GM21529 (cell line): Measurements from ENCODE around the gene CNTLN.
A peak's percentile ranks its signal among the peaks of the same experiment; 100 is the strongest.

Experiments used
- ATAC-seq: cut with Tn5 transposase; IDR thresholded peaks from one replicate; pipeline ENCODE4 v1.9.1; 2021; ENCODE audit not compliant: unreplicated experiment

The CNTLN gene, protein sequence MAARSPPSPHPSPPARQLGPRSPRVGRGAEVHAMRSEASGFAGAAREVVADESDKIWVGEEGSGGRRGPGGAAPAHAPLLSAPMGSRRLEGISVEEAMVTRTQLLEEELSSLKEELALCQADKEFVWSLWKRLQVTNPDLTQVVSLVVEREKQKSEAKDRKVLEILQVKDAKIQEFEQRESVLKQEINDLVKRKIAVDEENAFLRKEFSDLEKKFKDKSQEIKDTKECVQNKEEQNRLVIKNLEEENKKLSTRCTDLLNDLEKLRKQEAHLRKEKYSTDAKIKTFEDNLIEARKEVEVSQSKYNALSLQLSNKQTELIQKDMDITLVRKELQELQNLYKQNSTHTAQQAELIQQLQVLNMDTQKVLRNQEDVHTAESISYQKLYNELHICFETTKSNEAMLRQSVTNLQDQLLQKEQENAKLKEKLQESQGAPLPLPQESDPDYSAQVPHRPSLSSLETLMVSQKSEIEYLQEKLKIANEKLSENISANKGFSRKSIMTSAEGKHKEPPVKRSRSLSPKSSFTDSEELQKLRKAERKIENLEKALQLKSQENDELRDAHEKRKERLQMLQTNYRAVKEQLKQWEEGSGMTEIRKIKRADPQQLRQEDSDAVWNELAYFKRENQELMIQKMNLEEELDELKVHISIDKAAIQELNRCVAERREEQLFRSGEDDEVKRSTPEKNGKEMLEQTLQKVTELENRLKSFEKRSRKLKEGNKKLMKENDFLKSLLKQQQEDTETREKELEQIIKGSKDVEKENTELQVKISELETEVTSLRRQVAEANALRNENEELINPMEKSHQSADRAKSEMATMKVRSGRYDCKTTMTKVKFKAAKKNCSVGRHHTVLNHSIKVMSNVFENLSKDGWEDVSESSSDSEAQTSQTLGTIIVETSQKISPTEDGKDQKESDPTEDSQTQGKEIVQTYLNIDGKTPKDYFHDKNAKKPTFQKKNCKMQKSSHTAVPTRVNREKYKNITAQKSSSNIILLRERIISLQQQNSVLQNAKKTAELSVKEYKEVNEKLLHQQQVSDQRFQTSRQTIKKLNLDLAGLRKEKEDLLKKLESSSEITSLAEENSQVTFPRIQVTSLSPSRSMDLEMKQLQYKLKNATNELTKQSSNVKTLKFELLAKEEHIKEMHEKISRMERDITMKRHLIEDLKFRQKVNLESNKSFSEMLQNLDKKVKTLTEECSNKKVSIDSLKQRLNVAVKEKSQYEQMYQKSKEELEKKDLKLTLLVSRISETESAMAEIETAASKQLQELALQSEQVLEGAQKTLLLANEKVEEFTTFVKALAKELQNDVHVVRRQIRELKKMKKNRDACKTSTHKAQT (N-terminal part only)

DNA sequence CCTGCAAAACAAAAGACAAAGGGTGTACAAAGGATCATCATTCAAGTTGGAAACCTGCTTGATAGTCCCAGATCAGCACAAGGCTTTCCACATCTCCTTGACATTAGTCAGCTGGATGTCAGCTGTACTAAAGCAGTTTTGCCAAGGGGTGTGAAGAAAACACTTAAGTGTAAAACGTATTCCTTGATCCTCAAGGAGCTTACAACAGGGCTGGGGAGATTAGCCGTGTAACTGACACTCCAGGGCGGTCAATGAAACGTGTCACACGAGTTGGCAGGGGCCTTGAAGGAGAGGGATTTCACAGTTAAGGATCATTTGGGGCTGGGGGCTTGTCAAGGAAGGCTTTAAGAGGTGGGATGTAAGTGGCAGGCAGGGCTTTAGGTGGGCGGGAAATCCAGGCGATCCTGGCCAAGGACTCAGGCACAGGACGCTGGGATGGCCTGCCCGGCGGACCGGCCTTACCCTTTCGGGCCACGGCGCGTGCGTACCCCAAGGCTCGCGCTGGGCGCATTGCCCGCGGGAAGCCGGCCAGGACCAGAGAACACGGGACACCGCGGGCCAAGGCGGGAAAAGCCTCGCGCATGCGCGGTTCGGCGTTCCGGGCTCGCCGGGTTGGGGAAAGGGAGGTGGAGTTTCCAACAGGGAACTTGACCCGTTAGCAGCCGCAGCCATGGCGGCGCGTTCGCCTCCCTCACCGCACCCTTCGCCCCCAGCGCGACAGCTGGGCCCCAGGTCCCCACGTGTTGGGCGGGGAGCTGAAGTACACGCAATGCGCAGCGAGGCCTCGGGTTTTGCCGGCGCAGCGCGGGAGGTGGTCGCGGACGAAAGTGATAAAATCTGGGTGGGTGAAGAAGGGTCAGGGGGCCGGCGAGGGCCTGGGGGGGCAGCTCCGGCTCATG, at the start of gene CNTLN:
CNTLN (plus strand) TSS at position 645 of the 899 bp plus-strand sequence; CDS start at position 671, 26 bp downstream.
- peak; percentile 78 for ATAC-seq

- no peak for ATAC-seq
Measured at GRCh38 chr9:17088566-17088965, 46.3 kb upstream of the CNTLN start.

GRCh38 chr9:17090041-17090440, 44.8 kb upstream of the CNTLN start:
- ATAC-seq: no peak

DNA sequence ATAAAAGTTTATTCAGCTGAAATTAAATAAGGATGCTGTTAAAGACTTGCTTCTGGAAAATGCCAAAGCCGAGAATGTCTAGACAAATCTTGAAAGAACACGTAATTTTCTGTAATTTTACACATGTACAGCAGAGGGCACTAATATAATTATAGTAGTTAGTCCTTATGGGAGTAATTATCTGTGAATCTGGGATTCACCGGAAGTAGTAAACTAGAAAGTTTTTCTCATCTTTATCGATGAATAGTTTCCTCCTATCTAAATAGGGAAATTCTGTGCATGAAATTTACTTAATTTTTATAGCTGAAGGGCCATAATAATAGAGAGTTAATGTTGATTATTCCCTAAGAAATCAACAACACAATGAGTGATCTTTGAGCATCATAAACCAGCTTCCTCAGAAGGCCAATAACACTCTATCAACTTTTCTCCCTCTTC, 18.4 kb upstream of the CNTLN start:
- ATAC-seq: no peak

- ATAC-seq: no peak
Measured at GRCh38 chr9:17117372-17117771, 17.5 kb upstream of the CNTLN start.

DNA sequence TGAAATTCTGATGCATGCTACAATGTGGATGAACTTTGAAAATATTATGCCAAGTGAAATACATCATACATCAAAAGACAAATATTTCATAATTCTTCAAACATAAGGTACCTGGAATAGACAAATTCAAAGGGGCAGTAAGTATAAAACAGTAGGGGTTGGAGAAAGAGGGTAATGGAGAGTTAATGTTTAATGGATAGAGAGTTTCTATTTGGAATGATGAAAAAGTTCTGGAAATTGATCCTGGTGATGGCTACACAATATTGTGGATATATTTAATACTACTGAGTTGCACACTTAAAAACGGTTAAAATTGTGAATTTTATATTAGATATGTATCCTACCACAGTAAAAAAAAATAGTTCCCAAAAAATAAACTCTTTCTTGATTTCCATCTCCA, 14.6 kb upstream of the CNTLN start:
- ATAC-seq: no peak

DNA sequence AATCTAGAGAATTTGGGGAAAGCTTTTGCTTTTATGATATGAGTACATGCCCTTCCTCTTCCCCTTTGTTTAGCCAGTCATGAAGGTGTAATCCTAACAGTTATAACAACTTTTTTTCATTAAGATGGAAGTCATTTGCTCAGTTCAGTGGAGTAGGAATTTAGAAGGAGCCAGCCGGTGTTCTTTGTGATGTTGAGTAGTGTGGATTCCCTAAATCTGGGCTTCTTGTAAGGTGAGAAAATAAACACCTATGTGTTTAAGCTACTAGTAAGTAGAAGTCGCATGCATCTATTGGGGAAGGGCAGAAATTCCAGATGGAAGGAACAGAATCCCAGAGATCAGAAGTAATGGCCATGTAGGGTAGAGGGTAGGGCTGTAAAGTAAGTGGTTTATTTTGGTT, 13.6 kb upstream of the CNTLN start:
- ATAC-seq: no peak

DNA sequence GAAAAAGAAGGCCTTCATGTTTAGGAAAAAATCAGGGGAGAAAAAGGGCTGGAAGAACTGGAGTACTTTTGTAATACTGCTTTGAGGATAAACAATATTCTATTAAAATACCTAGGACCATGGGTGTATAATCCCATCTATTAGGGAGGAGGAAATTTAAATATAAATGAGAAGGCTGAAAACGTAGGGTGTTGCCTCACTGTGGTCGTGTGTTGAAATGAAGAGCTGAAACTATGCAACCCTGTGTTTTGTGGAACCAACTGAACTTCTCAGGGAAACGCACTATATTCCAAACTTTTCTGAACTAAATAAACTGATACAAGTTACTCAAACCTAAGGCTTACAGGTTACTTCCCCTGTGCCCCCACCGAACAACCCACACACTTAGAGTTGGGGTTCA, 4.5 kb upstream of the CNTLN start:
- ATAC-seq: no peak

- ATAC-seq: no peak
Measured at GRCh38 chr9:17130725-17131124, 4.1 kb upstream of the CNTLN start.

GRCh38 chr9:17131494-17131893, 3.3 kb upstream of the CNTLN start:
- no peak for ATAC-seq

DNA sequence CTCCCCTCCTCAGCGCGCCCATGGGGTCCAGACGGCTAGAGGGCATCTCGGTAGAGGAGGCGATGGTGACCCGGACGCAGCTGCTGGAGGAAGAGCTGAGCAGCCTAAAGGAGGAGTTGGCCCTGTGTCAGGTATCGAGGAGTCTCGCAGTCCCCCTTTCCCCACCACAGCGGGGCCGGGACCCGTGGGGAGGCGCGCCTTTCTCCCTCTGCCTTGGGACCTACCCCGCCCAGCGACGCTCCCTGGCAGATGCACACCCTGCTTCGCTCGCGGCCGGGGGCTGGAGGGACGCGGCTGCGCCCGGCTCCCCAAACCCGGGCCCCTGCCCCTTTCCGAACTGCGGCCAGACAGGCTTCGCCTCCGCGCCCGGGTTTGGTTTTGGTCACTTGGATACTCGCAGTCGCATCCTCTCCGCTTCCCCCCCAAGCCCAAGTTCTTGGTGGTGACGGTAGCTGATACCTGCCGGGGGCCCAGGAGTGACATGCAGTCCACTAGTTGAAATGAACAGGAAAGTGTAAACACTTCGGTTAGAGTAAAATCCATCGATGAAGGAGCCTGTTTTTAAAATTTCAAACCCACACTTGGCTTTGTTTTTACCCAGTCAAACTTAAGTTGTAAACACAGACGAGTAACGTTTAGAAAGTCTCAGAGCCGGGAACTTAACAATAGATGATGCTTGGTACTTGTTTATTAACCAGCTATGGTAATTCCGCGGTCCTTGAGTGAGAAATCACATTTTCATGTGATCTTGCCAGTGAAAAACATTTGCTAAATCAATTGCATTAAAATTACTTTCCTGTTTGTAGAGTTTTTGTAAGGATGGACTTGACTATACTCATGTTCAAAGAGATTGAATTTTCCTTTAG, 688 bp downstream of the CNTLN start:
- peak; percentile 54 for ATAC-seq

- no peak for ATAC-seq
Measured at GRCh38 chr9:17137566-17137965, 2.7 kb downstream of the CNTLN start.

GRCh38 chr9:17138503-17138902, 3.7 kb downstream of the CNTLN start:
- no peak for ATAC-seq

DNA sequence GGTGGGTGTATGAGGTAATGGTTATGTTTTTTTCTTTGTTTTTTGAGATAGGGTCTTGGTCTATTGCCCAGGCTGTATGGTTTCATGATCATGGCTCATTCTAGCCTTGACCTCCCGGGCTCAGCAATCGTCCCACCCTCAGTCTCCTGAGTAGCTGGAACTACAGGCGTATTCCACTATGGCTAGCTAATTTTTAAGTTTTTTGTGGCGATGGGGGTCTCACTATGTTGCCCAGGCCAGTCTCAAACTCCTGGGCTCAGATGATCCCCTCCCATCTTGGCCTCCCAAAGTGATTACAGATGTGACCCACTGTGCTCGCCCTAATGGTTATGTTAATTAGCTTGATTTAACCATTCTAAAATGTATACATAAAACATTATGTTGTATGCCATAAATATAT, 5.6 kb downstream of the CNTLN start:
- ATAC-seq: no peak

DNA sequence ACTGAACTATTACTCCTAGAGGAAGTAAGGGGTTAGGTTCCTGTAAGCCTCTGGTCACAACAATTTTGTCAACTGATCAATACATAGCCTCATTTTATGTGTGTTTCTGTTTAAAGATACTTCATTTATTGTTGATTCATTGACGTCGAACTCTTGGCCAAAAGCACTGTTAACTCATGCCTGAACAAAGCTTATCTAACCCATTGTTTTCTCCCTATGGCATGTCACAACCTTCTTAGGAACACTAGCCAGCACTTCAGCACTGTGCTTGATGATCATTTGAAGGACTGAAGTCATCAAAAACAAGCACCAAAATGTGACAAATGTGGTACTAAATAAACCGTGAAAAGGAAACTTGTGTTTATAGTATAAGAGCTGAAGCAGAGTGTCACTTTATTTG, 13.5 kb downstream of the CNTLN start:
- ATAC-seq: no peak

GRCh38 chr9:17159469-17159868, 24.6 kb downstream of the CNTLN start:
- ATAC-seq: no peak

GRCh38 chr9:17160327-17160726, 25.5 kb downstream of the CNTLN start:
- no peak for ATAC-seq

DNA sequence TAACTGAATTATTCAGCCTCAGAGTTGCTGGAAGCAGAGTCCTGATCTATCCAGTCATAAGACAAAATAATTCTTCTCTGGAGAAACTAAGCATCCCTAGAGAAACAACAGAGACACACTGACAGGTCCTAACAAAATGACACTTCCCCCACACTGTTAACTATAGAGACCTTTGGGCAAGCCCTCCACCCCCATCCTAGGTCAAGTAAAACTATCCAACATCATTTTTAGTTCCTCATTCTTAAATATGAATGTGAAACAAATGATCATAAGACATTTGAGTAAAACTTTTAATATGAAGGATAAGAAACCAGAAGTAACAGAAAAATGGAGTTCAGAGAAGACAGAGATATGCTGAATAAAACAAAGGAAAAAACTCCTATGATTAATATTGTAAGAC, 30.9 kb downstream of the CNTLN start:
- no peak for ATAC-seq

GRCh38 chr9:17166346-17166745, 31.5 kb downstream of the CNTLN start:
- ATAC-seq: no peak
